Germinal center (tissue), 1 donor: ENCODE data around the gene PRIMPOL.
"Not testable (repeated sequence)": the region's sequence is repeated elsewhere in the genome, so short reads cannot be mapped to it uniquely, and the experiment has no call there.

Experiments used
- DNase-seq: peaks from one replicate; pipeline ENCODE4 v3.0.0; 2012; ENCODE audit warnings: mixed read lengths, low spot score

PRIMPOL gene, protein sequence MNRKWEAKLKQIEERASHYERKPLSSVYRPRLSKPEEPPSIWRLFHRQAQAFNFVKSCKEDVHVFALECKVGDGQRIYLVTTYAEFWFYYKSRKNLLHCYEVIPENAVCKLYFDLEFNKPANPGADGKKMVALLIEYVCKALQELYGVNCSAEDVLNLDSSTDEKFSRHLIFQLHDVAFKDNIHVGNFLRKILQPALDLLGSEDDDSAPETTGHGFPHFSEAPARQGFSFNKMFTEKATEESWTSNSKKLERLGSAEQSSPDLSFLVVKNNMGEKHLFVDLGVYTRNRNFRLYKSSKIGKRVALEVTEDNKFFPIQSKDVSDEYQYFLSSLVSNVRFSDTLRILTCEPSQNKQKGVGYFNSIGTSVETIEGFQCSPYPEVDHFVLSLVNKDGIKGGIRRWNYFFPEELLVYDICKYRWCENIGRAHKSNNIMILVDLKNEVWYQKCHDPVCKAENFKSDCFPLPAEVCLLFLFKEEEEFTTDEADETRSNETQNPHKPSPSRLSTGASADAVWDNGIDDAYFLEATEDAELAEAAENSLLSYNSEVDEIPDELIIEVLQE

DNA sequence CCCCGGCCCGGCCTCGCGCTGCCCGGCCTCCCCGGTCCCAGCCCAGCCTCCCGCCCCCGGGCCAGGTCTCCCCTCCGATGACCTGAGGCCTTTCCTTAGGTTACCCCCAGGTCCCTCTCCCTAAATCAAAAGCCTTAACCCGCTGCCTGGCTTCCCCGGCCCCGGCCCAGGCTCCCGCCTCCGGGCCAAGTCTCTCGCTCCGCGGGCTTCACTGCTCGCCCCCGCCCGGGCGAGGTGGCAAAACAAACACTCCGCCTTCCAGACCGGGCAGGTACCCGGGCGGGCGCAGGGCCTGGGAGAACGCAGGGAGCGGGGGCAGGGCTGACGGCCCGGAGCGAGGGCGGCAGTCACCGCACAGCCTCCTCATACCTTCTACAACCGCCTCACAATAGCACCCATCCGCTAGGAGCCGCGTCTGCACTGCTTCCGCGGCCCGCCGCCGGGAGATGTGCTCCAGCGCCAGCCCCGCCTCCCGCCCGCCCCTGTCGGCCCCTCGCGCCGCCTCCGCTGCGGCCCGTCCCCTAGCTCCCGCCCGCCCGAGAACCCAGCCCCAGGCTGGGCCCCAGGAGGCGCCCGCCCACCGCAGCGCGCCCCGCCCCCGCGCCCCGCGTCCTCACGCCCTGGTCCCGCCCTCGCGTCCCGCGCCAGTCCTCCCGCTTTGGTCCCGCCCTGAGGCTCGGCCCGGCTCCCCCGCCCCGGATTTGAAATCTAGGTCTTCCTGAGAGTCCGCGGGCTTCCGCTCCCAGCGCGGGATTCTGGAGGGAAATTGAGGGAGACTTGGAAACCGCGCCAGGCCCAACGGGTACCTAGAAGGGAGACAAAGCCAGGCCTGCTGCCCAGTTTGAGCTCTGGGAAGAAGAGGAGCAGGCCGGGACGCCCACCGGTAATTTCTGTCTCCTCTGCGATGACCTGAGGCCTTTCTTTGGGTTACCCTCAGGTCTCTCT lies at the start of gene PRIMPOL, which contains the start of gene CASP3:
Gene PRIMPOL, plus strand, starts transcription at position 713 of the 945 bp plus-strand sequence. CDS start 7,403 bp downstream, outside the sequence.
Gene CASP3, minus strand, starts transcription at position 422 of the 945 bp plus-strand sequence. CDS start 10,994 bp downstream, outside the sequence.
- peak; percentile 88 for DNase-seq

DNA sequence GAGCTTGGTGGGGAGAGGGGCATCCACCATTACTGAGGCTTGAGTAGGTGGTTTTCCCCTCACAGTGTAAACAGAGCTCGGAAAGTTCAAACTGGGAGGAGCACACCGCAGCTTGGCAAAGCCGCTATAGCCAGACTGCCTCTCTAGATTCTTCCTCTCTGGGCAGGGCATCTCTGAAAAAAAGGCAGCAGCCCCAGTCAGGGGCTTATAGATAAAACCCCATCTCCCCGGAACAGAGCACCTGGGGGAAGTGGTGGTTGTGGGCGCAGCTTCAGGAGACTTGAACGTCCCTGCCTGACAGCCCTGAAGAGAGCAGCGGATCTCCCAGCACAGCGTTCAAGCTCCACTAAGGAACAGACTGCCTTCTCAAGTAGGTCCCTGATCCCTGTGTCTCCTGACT lies 48.6 kb upstream of the PRIMPOL start:
- DNase-seq = not testable (repeated sequence)

DNA sequence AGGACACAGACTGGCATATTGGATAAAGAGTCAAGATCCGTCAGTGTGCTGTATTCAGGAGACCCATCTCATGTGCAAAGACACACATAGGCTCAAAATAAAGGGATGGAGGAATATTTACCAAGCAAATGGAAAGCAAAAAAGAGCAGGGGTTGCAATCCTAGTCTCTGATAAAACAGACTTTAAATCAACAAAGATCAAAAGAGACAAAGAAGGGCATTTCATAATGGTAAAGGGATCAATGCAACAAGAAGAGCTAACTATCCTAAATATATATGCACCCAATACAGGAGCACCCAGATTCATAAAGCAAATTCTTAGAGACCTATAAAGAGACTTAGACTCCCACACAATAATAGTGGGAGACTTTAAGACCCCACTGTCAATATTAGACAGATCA lies 46.7 kb upstream of the PRIMPOL start:
- DNase-seq = not testable (repeated sequence)

DNA sequence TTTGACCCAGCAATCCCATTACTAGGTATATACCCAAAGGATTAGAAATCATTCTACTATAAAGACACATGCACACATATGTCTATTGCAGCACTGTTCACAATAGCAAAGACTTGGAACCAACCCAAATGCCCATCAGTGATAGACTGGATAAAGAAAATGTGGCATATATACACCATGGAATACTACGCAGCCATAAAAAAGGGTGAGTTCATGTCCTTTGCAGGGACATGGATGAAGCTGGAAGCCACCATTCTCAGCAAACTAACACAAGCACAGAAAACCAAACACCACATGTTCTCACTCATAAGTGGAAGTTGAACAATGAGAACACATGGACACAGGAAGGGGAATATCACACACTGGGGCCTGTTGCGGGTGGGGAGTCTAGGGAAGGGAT lies 42.1 kb upstream of the PRIMPOL start:
- not testable (repeated sequence) for DNase-seq

DNA sequence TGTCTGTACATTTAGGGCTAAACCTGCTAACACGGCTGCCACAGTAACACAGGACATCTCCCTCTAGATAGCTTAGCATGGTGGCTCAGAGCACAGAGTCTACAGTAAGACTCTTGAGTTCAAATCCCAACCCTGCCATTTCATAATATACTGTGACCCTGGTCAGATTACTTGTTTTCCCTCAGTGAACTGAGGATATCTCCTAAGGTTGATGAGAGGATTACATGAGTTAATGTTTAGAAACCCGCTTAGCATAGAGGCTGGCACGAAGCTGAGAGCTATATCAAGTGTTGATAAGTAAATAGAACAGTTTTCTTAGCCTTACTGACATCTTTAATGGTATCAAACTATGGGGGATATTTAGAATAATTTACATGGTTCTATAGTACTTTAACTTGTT lies 37.5 kb upstream of the PRIMPOL start:
- DNase-seq = no peak

DNA sequence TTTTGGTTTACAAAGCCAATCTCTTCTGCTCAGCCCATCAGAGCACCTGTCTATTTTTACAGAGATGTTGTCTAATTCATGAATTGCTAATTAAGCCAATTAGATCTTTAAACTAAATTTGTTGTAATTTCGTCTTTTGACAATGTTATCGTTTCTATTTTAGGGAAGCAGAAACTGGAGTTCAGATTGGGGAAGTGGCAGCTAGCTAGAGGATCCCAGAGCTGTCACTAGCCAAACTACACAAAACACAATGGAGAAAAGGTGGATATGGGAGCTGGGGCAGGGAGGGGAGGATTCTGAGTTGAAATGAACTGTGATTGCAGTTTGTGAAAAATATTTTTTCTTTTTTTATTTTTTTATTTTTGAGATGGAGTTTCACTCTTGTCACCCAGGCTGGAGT lies 36.1 kb upstream of the PRIMPOL start:
- no peak for DNase-seq

DNA sequence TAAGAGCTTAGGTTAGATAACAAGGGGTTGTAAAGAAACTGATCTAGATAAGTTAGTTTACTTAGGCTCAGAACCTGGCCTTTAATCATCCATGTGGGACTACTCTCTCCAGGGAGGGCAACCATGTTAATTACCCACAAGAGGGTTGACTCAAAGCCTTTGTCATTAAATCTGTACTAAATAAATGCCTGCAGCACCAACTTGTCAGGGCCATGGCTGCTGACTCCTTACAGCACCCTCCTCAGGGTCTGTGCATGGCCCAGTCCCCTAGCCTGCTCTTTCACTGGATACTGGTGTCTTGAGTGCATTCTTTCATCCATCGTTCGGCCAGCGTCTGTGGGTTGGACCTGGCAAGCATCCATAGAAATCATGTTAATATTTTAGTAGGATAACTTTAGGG lies 35.0 kb upstream of the PRIMPOL start:
- no peak for DNase-seq

DNA sequence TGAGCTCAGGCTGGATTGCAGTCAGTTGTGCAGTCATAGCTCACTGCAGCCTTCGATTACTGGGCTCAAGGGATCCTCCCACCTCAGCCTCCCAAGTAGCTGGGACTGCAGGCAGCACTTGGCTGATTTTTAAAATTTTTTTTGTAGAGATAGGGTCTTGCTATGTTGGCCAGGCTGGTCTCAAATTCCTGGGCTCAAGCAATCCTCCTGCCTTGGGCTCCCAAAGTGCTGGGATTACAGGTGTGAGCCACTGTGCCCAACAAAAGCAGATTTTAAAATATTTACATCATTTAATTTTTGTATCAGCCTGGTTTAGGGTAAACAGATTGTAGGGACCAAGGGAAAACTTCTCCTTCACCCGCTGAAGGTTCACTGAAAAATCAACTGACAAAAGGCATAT lies 33.4 kb upstream of the PRIMPOL start:
- DNase-seq = not testable (repeated sequence)

DNA sequence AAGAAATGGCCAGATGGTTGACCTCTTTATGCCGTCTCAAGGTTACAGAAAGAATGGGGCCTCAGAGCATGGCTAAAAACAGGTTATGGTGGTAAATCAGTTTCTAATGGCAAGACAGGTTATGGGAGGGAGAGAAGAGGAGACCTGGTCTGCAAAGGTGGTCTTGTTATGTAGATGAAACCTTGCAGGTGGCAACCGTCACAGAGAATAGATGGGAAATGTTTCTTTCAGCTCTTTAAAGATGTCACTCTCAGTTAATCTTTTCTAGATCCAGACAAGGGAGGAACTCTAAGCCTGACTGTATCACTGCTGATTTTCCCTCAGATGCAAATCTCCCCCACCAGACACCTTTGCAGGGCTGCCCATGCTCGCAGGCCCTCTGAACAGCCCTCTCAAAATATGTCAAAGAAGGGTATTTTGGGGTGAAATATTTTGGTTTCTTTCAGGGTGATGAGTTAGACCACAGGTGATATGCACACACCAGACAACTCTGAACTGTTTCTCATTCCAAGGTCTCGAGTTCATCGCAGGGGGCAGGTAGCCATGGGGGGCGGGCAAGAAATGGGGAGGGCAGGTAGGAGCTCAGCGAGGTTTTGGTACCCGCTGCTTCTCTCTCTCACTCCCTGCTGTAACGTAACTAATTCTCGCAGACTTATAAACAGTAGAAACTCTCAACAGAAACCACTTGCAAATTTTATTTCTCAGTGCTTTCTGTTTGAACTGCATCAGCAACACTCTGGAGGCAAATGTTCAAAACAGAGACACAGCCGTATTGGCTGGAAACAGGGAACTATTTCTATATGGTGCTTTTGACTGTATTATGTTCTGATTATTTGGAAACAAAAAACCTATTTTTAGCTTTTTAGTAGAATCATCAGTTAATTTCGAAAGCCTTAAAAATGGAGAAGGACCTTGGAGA lies 32.6 kb upstream of the PRIMPOL start:
- DNase-seq = peak; percentile 45

DNA sequence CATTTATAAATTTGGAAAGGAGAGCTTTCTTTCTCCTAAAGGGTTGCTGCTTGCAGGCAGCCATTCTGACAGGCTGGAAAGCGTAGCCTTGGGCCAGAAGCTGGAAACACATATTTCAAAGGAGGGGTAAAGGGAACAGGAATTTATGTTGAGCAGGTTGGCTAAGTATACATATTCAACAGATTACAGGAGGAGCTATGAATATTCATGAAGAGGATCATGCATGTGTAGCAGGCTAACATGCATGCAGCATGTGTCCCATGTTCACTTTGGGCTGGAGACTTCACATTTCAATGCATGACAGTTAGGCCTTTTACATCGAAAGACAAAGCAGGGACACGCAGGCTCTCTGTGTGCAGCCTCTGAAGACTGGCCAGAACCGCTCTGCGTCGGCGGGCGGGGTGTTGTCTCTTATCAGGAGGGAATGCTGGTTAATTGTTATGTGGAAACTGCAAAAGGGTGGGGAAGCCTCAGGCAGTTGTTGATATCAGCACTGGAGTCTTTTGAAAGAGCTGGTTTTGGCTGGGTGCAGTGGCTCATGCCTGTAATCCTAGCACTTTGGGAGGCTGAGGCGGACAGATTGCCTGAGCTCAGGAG lies 31.8 kb upstream of the PRIMPOL start:
- DNase-seq = no peak

DNA sequence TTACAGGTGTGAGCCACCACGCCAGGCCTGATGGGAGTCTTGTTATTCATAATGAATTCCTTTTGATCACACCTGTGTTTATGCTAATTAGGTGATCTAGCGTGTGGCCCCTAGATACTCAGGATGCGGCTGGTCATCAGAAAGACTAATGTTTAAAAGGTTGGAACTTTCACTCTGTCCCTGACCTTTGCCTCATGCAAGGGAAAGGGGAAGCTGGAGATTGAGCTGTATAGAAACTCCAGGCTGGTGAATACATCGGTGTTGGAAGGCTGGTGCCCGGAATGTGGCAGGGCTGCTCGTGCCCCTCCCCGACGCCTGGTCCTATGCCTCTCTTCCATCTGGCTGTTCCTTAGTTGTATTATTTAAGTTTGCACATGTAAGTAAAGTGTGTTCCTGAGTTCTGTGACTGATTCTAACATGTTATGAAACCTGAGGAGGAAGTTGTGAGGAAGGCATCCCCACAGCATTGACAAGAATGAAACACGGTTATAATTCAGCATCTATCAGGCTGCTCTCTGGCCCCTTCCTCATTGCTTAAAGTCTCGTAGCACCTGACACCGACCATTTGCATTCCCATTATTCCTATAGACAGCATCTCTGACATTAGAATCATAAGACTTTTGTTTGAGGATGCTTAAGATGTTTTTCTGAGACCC lies 29.2 kb upstream of the PRIMPOL start:
- DNase-seq = no peak

DNA sequence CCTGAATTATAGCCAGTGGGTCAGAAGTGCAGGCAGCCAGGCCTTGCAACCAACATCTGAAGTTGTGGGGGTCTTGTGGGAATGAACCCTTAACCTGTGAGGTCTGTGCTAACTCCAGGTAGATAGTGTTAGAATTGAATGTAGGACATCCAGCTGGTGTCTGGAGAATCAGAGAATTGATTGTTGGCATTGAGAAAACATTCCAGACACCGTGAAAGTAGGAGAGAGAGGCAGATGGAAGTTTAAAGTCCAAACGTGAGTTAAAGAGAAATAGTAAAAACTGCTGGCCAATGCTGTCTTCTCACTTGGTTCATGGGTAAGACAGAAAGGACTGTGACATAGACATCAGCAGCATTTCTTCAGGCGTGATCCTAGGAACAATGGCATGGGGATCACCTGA lies 28.0 kb upstream of the PRIMPOL start:
- DNase-seq = no peak

DNA sequence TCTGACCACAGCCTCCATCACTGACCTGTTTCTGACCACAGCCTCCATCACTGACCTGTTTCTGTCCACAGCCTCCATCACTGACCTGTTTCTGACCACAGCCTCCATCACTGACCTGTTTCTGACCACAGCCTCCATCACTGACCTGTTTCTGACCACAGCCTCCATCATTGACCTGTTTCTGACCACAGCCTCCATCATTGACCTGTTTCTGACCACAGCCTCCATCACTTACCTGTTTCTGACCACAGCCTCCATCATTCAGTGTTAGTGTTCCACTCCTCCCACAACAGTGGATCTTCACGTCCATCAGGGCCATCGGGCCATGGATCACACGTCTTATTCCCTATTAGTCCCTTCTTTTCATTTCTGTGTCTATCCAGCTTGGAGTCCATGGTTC lies 25.0 kb upstream of the PRIMPOL start:
- DNase-seq = not testable (repeated sequence)

DNA sequence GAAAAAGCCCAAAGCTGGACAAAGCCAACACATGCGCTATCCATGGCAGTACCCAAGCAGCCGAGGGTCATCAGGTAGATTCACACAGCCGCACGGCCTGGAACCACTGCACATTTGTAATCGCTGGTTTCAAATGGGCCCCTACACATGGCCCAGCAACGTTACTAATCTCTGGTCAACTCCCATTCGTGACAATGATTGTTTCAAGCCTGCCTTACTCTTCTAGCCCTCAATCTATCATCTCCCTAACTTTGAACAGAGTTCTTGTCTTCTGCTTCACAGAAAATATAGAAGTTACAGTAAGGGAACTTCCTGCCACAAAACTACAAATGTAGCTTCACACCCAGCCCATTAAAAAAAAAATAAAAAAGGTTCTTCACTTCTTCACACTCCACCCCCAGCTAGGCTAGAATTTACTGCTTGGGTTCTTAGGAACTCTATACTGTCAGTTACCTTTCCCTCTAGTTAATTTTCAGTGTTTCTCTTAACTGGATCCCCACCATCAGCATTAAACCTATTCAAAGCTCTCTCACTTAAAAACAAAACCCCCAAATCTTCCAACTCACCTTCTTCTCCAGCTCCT lies 24.5 kb upstream of the PRIMPOL start:
- DNase-seq = no peak

DNA sequence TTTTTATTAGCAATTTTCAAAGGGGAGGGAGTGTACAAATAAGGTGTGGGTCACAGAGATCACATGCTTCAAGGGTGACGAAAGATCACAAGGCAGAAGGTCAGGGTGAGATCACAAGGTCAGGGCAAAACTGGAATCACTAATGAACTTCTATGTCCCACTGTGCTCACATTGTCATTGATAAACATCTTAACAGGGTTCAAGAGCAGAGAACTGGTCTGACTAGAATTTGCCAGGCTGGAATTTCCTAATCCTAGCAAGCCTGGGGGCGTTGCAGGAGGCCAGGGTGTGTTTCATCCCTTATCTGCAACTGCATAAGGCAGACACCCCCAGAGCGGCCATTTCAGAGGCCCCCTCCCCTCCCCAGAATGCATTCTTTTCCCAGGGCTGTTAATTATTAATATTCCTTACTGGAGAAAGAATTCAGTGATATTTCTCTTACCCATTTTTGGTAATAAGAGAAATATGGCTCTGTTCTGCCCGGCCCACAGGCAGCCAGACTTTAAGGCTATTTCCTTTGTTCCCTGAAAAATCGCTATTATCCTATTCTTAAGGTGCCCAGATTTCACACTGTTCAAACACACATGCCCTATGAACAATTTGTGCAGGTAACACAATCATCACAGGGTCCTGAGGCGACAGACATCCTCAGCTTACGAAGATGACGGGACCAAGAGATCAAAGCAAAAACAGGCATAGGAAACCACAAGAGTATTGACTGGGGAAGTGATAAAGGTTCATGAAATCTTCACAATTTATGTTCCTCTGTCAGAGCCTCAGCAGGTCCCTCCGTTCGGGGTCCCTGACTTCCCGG lies 23.5 kb upstream of the PRIMPOL start:
- not testable (repeated sequence) for DNase-seq

DNA sequence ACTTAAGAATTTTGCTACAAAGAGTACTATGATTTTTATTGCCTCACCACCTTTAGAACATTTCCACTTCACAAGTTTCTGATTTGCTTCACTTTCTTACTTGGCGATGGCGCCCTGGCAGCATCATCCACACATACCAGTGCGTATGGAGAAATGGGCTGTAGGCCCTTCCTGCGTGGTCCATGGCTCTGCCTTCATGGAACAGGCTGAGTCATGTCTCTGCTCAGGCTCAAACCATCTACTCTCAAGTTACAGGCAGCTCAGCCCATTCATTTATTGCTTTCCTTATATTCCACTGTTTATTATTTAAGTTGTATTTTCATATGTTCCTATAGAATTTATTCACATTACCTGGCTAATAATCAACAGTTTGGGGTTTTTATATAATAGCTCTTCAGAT lies 21.4 kb upstream of the PRIMPOL start:
- no peak for DNase-seq

DNA sequence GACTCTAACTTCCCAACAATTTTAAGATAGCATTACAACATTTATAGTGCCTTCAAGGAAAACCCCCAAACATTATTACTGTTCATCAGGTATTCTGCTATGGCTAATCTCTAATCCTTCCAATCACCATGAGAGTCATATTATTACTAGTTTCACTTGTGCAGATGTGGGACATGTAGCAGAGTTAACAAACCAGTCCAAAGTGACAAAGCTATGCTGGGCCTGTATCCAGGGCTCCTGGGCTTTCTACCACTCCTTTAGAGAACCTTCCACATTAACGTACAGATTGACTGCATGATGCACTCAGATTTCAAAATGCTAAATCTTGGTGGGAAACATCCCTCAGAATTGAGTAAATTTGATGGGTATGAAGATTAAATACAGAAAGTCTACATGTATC lies 16.7 kb upstream of the PRIMPOL start:
- no peak for DNase-seq

DNA sequence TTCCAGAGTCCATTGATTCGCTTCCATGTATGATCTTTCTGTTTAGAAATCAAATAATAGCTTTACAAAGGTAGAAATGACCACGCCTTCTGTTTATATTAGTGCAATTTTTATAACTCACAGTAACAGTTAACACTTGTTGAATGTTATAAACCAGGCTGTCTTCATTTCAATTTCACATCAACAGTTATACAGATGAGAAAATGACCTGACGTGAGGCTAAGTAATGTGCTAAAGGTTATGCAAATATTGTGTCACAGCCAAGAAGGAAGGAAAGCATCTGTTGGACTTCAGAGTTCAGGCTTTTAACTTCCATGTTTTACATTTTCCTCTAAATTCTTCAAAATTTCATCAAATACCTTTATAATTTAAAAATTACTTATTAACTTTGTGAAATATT lies 14.2 kb upstream of the PRIMPOL start:
- no peak for DNase-seq

DNA sequence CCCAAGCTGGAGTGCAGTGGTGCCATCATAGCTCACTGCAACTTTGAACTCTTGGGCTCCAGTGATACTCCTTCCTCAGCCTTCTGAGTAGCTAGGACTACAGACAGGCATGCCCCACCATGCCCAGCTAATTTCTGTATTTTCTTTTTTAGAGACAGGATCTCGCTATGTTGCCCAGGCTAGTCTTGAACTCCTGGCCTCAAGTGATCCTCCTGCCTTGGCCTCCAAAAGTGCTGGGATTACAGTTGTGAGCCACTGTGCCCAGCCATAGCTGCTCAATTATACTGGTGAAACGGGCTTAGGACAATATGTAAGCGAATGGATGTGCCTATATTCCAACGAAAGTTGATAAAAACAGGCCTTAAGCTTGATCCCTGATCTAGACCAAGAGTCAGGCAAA lies 13.4 kb upstream of the PRIMPOL start:
- DNase-seq = no peak
